CD4-positive, alpha-beta T cell treated with Interleukin-6 at 100 ng/mL for 8 hours (primary cell): ENCODE data around the gene CBX4.

ENCODE experiments used
- DNase-seq: peaks from one replicate; pipeline ENCODE4 v3.0.0-alpha.2; 2020; ENCODE audit warnings: mixed read lengths, low spot score

Gene CBX4

GRCh38 chr17:79786930-79787643 lies 52.2 kb downstream of the CBX4 start:
- no peak for DNase-seq

- no peak for DNase-seq
These were observed 53.1 kb downstream of the CBX4 start for GRCh38 chr17:79785900-79786810.

GRCh38 chr17:79785017-79785899 lies 54.0 kb downstream of the CBX4 start:
- DNase-seq, result no peak

- no peak for DNase-seq
These were observed 54.8 kb downstream of the CBX4 start for GRCh38 chr17:79784353-79785016.

- no peak for DNase-seq
These were observed 55.3 kb downstream of the CBX4 start for GRCh38 chr17:79783891-79784290.
